ENCODE results near the gene C11orf86. TPM values are rescaled to one million over a fixed set of nuclear protein-coding genes. Genes with fewer than 3 reads are reported as not detected.

C11orf86 gene
- total and polyA plus RNA-seq, 10 of the 15 experiments (the other 5 are each of a cell fraction or from before 2014, with no cell fraction given): not detected

DNA sequence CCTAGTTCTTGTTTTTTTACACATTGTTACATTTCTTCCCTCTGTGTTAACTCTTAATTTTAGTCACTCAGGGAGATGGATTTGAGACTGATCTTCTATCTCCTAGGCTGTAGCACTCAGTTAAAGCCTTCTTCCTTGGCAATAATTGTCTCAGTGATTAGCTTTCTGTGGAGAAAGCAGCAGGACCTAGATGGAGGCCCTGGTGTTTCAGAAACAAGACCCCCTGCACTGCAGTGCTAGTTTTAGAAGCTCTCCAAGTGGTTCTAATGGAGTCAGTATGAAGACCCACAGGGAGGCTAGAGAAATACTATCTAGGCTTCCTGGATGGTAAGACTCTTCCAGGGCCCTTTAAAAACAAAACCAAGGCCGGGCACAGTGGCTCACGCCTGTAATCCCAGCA, 12.9 kb upstream of the C11orf86 start:
- ChIA-PET POLR2A (interaction anchor here (0.7 kb wide), 1 partner anchor 621 kb away, joined by 3 read pairs; no protein-coding TSS in a partner anchor), SMC1A (ENCODE audit: uncharacterized antibody, unreplicated experiment) (no interaction called here), CTCF (interaction anchor here (0.6 kb wide), 1 partner anchor 22 kb away, joined by 3 read pairs; no protein-coding TSS in a partner anchor), RAD21 (ENCODE audit: unreplicated experiment) (no interaction called here)
- in situ Hi-C loops (cut with MboI) (no loop called here), intact Hi-C loops (cut with micrococcal nuclease; ENCODE audit: unreplicated experiment) (no loop called here)
- DNase-seq (ENCODE audit: low read depth, low spot score) (no peak), ATAC-seq (no peak), FAIRE-seq (no peak)
- WGBS (ENCODE audit: insufficient coverage, insufficient replicate concordance, low lambda C conversion rate, missing lambda C conversion rate): 0% methylated on average over 2 of the region's 2 CpGs
- H3K79me2 ChIP-seq (ENCODE audit: control insufficient read depth, insufficient read depth, low read length): no peaks in the 10 kb centered on the region
- H3K36me3 ChIP-seq (ENCODE audit: control insufficient read depth in 2 of 2, insufficient read depth in 2 of 2, low read length in 1 of 2): no peaks in the 10 kb centered on the region
- TF ChIP-seq BRCA1 (IDR thresholded peaks at IDR 0.05; ENCODE audit: low read depth, low read length) (no peak), ESRRA (IDR thresholded peaks at IDR 0.05; ENCODE audit: low read length) (no peak), CHD2 (IDR thresholded peaks at IDR 0.05; ENCODE audit: borderline replicate concordance, low read depth, low read length) (no peak), ZNF24 (IDR thresholded peaks at IDR 0.05) (no peak), CREB1 (IDR thresholded peaks at IDR 0.05; ENCODE audit: low read depth) (no peak), TBL1XR1 (IDR thresholded peaks at IDR 0.05; ENCODE audit: low read depth, low read length) (no peak), IKZF2 (IDR thresholded peaks at IDR 0.05) (no peak)
- TF ChIP-seq, protein P1, sequence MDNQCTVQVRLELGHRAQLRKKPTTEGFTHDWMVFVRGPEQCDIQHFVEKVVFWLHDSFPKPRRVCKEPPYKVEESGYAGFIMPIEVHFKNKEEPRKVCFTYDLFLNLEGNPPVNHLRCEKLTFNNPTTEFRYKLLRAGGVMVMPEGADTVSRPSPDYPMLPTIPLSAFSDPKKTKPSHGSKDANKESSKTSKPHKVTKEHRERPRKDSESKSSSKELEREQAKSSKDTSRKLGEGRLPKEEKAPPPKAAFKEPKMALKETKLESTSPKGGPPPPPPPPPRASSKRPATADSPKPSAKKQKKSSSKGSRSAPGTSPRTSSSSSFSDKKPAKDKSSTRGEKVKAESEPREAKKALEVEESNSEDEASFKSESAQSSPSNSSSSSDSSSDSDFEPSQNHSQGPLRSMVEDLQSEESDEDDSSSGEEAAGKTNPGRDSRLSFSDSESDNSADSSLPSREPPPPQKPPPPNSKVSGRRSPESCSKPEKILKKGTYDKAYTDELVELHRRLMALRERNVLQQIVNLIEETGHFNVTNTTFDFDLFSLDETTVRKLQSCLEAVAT (IDR thresholded peaks at IDR 0.05): no peak
- TF ChIP-seq, protein P2, sequence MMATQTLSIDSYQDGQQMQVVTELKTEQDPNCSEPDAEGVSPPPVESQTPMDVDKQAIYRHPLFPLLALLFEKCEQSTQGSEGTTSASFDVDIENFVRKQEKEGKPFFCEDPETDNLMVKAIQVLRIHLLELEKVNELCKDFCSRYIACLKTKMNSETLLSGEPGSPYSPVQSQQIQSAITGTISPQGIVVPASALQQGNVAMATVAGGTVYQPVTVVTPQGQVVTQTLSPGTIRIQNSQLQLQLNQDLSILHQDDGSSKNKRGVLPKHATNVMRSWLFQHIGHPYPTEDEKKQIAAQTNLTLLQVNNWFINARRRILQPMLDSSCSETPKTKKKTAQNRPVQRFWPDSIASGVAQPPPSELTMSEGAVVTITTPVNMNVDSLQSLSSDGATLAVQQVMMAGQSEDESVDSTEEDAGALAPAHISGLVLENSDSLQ (IDR thresholded peaks at IDR 0.05): no peak
- no peak overlapping the region for H3K4me2 ChIP-seq (ENCODE audit: control insufficient read depth, insufficient read depth)
- no peak overlapping the region for H3K9ac ChIP-seq (ENCODE audit: control insufficient read depth, insufficient read depth, low read length)
- BruUV-seq (replicated peaks): no TSS peak
- H3K27me3 ChIP-seq (replicated peaks in 1 of 2; ENCODE audit: control insufficient read depth in 2 of 2, insufficient read depth in 2 of 2, low read length in 1 of 2): no peaks in the 10 kb centered on the region
- no peak overlapping the region for H2AFZ ChIP-seq (ENCODE audit: control insufficient read depth, low read depth, low read length)
- H3K4me3 ChIP-seq: no peak overlapping the region
- H3K9me3 ChIP-seq (replicated peaks; ENCODE audit: control insufficient read depth, insufficient read depth, low read length): peaks cover 6% of the 10 kb centered on the region; the same call in 2 of the 3 replicates
- no peaks in the 10 kb centered on the region for H4K20me1 ChIP-seq (ENCODE audit: control insufficient read depth, insufficient read depth)
- no peak overlapping the region for H3K27ac ChIP-seq (ENCODE audit: control insufficient read depth, insufficient read depth)
- peaks cover 9% of the 10 kb centered on the region for H3K4me1 ChIP-seq (ENCODE audit: control insufficient read depth, insufficient read depth, low read length)
